HepG2 (cell line): Measurements from ENCODE around the gene ZNF814. TPM values are rescaled to one million over a fixed set of nuclear protein-coding genes. Genes with fewer than 3 reads are reported as not detected.
A peak's percentile ranks its signal among the peaks of the same experiment; 100 is the strongest.

Source experiments
- AFF4 ChIP-seq: sonication (generic); formaldehyde crosslinking; IDR thresholded peaks from 2 replicates; pipeline ENCODE4 v1.4.0; 2020; ENCODE audit warnings: missing genetic modification reagents
- CBX5 ChIP-seq: sonication (generic); formaldehyde crosslinking; IDR thresholded peaks from 2 replicates; pipeline ENCODE4 v1.4.0; 2020; ENCODE audit warnings: missing genetic modification reagents, borderline replicate concordance
- CEBPG ChIP-seq: IDR thresholded peaks from 2 replicates; pipeline ENCODE4 v1.6.1; 2016
- GATAD2A ChIP-seq: IDR thresholded peaks from 2 replicates; pipeline ENCODE4 v1.6.1; 2016
- ISX ChIP-seq: sonication (generic); formaldehyde crosslinking; conservative IDR thresholded peaks from 2 replicates; pipeline ENCODE4 v1.5.0; 2020; ENCODE audit warnings: missing genetic modification reagents
- MED13 ChIP-seq: sonication (generic); formaldehyde crosslinking; IDR thresholded peaks from 2 replicates; pipeline ENCODE4 v1.5.0; 2020; ENCODE audit warnings: missing genetic modification reagents
- MXD1 ChIP-seq: sonication (generic); formaldehyde crosslinking; IDR thresholded peaks from 2 replicates; pipeline ENCODE4 v1.4.0; 2020; ENCODE audit warnings: mild to moderate bottlenecking, missing genetic modification reagents
- NFIC ChIP-seq: IDR thresholded peaks from 2 replicates; pipeline ENCODE4 v1.6.1; 2012; ENCODE audit warnings: mild to moderate bottlenecking, low read length, inconsistent platforms
- POLR2AphosphoS5 ChIP-seq: IDR thresholded peaks from 2 replicates; pipeline ENCODE4 v1.6.1; 2012; ENCODE audit warnings: low read depth, low read length
- REPIN1 ChIP-seq: sonication (generic); formaldehyde crosslinking; IDR thresholded peaks from 2 replicates; pipeline ENCODE4 v1.8.0; 2022; ENCODE audit warnings: missing genetic modification reagents, low read depth, mild to moderate bottlenecking, borderline replicate concordance
- TBX3 ChIP-seq: fragments of 450-650 bp; IDR thresholded peaks from 2 replicates; pipeline ENCODE4 v1.6.1; 2017; ENCODE audit warnings: antibody characterized with exemption, mild to moderate bottlenecking, inconsistent platforms, borderline replicate concordance
- TFE3 ChIP-seq: IDR thresholded peaks from 2 replicates; pipeline ENCODE4 v1.6.1; 2016
- ZFP90 ChIP-seq: sonication (generic); formaldehyde crosslinking; IDR thresholded peaks from 2 replicates; pipeline ENCODE4 v1.8.0; 2022; ENCODE audit warnings: missing genetic modification reagents, mild to moderate bottlenecking, inconsistent platforms, borderline replicate concordance
- ZNF446 ChIP-seq: sonication (generic); formaldehyde crosslinking; IDR thresholded peaks from 2 replicates; pipeline ENCODE4 v1.5.0; 2020; ENCODE audit warnings: mild to moderate bottlenecking, missing genetic modification reagents
- ZNF549 ChIP-seq: sonication (generic); formaldehyde crosslinking; IDR thresholded peaks from 2 replicates; pipeline ENCODE4 v1.5.0; 2020; ENCODE audit warnings: missing genetic modification reagents
- ZNF614 ChIP-seq: IDR thresholded peaks from 2 replicates; pipeline ENCODE4 v1.6.1; 2018; ENCODE audit warnings: missing biosample characterization, missing genetic modification reagents, inconsistent platforms, borderline replicate concordance
- ZNF7 ChIP-seq: IDR thresholded peaks from 2 replicates; pipeline ENCODE4 v1.6.1; 2016; ENCODE audit warnings: missing biosample characterization, missing genetic modification reagents
- ZNF776 ChIP-seq: sonication (generic); formaldehyde crosslinking; IDR thresholded peaks from 2 replicates; pipeline ENCODE4 v1.4.0; 2020; ENCODE audit warnings: mild to moderate bottlenecking, missing genetic modification reagents
- ZNF782 ChIP-seq: sonication (generic); formaldehyde crosslinking; IDR thresholded peaks from 2 replicates; pipeline ENCODE4 v1.4.0; 2020; ENCODE audit warnings: missing genetic modification reagents, mild to moderate bottlenecking, borderline replicate concordance
- ZSCAN29 ChIP-seq: sonication (generic); formaldehyde crosslinking; conservative IDR thresholded peaks from 2 replicates; pipeline ENCODE4 v1.4.0; 2020; ENCODE audit warnings: mild to moderate bottlenecking, missing genetic modification reagents
- ZSCAN5A ChIP-seq: sonication (generic); formaldehyde crosslinking; IDR thresholded peaks from 2 replicates; pipeline ENCODE4 v1.8.0; 2022; ENCODE audit warnings: mild to moderate bottlenecking, missing genetic modification reagents, borderline replicate concordance
- polyA plus RNA-seq, 8 experiments: library from polyadenylated mRNA; depleted of rRNA in 3 of 8; stranded (reverse) in 7 of 8; unstranded in 1 of 8; fragments of >200 nt; fragmentation: Illumina TruSeq in 4 of 8; extraction: Trizol in 4 of 8; gene quantifications; 2 replicates each; pipeline versions ENCODE4 v1.2.1 to v1.2.3, GENCODE V29; 2011 to 2016; ENCODE audit warnings: low read depth in 4 of 8, missing spikeins in 1 of 8, mixed read lengths in 1 of 8; ENCODE audit not compliant: insufficient read depth in 1 of 8
- total RNA-seq, 5 experiments: library from RNA; depleted of rRNA; stranded (reverse); fragments of >200 nt; fragmentation: Illumina TruSeq; extraction: Trizol; gene quantifications; 2 replicates each; pipeline ENCODE4 v1.2.3, GENCODE V29; 2016; ENCODE audit warnings: low read depth in 1 of 5

Gene ZNF814
- total and polyA plus RNA-seq, 2 of the 13 experiments (the other 11 are each of a cell fraction or from before 2014, with no cell fraction given), result 2.5 to 3.4 TPM

GRCh38 chr19:57819475-57820148 is 69.2 kb downstream of the ZNF814 start (continued):
- TF ChIP-seq ZNF446 (CRISPR knock-in tag) (no peak), ZSCAN29 (CRISPR knock-in tag) (0 out of 2 replicates have a peak, but pooled peaks have one; percentile 10), ZSCAN5A (CRISPR knock-in tag) (no peak), TBX3 (no peak), REPIN1 (CRISPR knock-in tag) (no peak), ZNF614 (peak; percentile 78; the same call in 1 of the 2 replicates), ZNF7 (CRISPR knock-in tag) (no peak), ZNF782 (CRISPR knock-in tag) (no peak), GATAD2A (CRISPR knock-in tag) (peak; percentile 60), NFIC (no peak), MED13 (CRISPR knock-in tag) (0 out of 2 replicates have a peak, but pooled peaks have one; percentile 43), POLR2AphosphoS5 (peak; percentile 90), ISX (CRISPR knock-in tag) (no peak), ZFP90 (CRISPR knock-in tag) (0 out of 2 replicates have a peak, but pooled peaks have one; percentile 73), AFF4 (CRISPR knock-in tag) (no peak), ZNF776 (CRISPR knock-in tag) (no peak), MXD1 (CRISPR knock-in tag) (peak; percentile 89; the same call in 1 of the 2 replicates), TFE3 (CRISPR knock-in tag) (peak; percentile 30; the same call in 1 of the 2 replicates), CEBPG (CRISPR knock-in tag) (peak; percentile 15; the same call in 1 of the 2 replicates), CBX5 (no peak), ZNF549 (CRISPR knock-in tag) (no peak)
